Measurements from ENCODE around the gene CD226. TPM values are rescaled to one million over a fixed set of nuclear protein-coding genes. Genes with fewer than 3 reads are reported as not detected.

The CD226 gene
- total RNA-seq, 1 donor from 2014 or later = not detected

DNA sequence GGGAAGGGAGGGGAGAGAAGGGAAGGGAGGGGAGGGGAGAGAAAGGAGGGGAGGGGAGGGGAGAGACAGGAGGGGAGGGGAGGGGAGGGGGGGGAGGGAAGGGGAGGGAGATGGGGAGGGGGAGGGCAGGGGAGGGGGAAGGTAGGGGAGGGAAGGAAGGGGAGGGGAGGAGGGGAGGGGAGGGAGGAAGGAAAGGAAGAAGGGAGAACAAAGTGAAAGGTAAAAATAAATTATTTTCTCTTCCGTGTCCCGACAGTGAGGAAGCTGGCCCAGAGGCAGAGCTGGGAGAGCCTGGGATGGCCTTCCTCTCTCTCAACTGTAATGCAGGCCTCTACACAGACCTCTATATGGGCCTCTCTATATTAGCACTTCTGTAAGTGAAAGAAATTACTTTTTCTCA lies 53.2 kb downstream of the CD226 start:
- no peaks in the 10 kb centered on the region for H3K9me3 ChIP-seq (ENCODE audit: low read depth)
- no peak for TF ChIP-seq EZH2phosphoT487 (IDR thresholded peaks at IDR 0.05)
- TF ChIP-seq EZH2 (IDR thresholded peaks at IDR 0.05) = no peak
- TF ChIP-seq, protein P1, sequence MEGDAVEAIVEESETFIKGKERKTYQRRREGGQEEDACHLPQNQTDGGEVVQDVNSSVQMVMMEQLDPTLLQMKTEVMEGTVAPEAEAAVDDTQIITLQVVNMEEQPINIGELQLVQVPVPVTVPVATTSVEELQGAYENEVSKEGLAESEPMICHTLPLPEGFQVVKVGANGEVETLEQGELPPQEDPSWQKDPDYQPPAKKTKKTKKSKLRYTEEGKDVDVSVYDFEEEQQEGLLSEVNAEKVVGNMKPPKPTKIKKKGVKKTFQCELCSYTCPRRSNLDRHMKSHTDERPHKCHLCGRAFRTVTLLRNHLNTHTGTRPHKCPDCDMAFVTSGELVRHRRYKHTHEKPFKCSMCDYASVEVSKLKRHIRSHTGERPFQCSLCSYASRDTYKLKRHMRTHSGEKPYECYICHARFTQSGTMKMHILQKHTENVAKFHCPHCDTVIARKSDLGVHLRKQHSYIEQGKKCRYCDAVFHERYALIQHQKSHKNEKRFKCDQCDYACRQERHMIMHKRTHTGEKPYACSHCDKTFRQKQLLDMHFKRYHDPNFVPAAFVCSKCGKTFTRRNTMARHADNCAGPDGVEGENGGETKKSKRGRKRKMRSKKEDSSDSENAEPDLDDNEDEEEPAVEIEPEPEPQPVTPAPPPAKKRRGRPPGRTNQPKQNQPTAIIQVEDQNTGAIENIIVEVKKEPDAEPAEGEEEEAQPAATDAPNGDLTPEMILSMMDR (IDR thresholded peaks at IDR 0.05) = no peak
- no peak overlapping the region for H3K4me3 ChIP-seq

GRCh38 chr18:69890558-69890957 lies 57.1 kb downstream of the CD226 start:
- Mint-ChIP-seq H3K9me3 (peaks cover 5% of the 10 kb centered on the region), H3K27ac (no peak overlapping the region), H3K36me3 (no peaks in the 10 kb centered on the region), H3K4me3 (no peak overlapping the region), H3K27me3 (ENCODE audit: insufficient read depth, low read depth) (no peaks in the 10 kb centered on the region), H3K4me1 (peaks cover 5% of the 10 kb centered on the region)
- Histone ChIP-seq H4K20me1 (ENCODE audit: low read depth) (no peaks in the 10 kb centered on the region), H3K79me2 (ENCODE audit: low read depth) (no peaks in the 10 kb centered on the region), H3K4me1 (no peaks in the 10 kb centered on the region), H3K27ac (no peak overlapping the region), H3K9ac (no peak overlapping the region), H3F3A (ENCODE audit: low read depth) (no peaks in the 10 kb centered on the region), H2AFZ (replicated peaks) (no peak overlapping the region), H3K36me3 (no peaks in the 10 kb centered on the region), H3K4me3 (no peak overlapping the region), H3K9me3 (ENCODE audit: low read depth) (no peaks in the 10 kb centered on the region), H3K27me3 (no peaks in the 10 kb centered on the region), H3K4me2 (no peak overlapping the region)
- TF ChIP-seq EZH2phosphoT487 (IDR thresholded peaks at IDR 0.05) (no peak), EZH2 (IDR thresholded peaks at IDR 0.05) (no peak)
- TF ChIP-seq, protein P1 (IDR thresholded peaks at IDR 0.05) = no peak
- no peak for DNase-seq (ENCODE audit: low spot score)

More for the DNA sequence above, 53.2 kb downstream of the CD226 start:
- no peaks in the 10 kb centered on the region for H3K4me1 ChIP-seq
- H3K79me2 ChIP-seq (ENCODE audit: low read depth) = no peaks in the 10 kb centered on the region
- H3K4me2 ChIP-seq = no peak overlapping the region
- no peaks in the 10 kb centered on the region for H3F3A ChIP-seq (ENCODE audit: low read depth)
- Mint-ChIP-seq H3K9me3 (peaks cover 8% of the 10 kb centered on the region), H3K27ac (no peak overlapping the region), H3K27me3 (ENCODE audit: insufficient read depth, low read depth) (no peaks in the 10 kb centered on the region), H3K4me3 (no peak overlapping the region), H3K36me3 (no peaks in the 10 kb centered on the region), H3K4me1 (no peaks in the 10 kb centered on the region)
- DNase-seq (ENCODE audit: low spot score) = no peak
- H3K27me3 ChIP-seq = no peaks in the 10 kb centered on the region
- no peak overlapping the region for H2AFZ ChIP-seq (replicated peaks)
- H3K27ac ChIP-seq = no peak overlapping the region
- no peak overlapping the region for H3K9ac ChIP-seq
- no peaks in the 10 kb centered on the region for H4K20me1 ChIP-seq (ENCODE audit: low read depth)
- H3K36me3 ChIP-seq = no peaks in the 10 kb centered on the region

GRCh38 chr18:69889009-69889408 lies 58.7 kb downstream of the CD226 start:
- no peaks in the 10 kb centered on the region for H3K79me2 ChIP-seq (ENCODE audit: low read depth)
- Mint-ChIP-seq H3K36me3 (no peaks in the 10 kb centered on the region), H3K4me1 (peaks cover 5% of the 10 kb centered on the region), H3K27me3 (ENCODE audit: insufficient read depth, low read depth) (no peaks in the 10 kb centered on the region), H3K9me3 (peaks cover 5% of the 10 kb centered on the region), H3K4me3 (no peak overlapping the region), H3K27ac (no peak overlapping the region)
- H3K27ac ChIP-seq = no peak overlapping the region
- no peak overlapping the region for H3K4me3 ChIP-seq
- H3K27me3 ChIP-seq = no peaks in the 10 kb centered on the region
- DNase-seq (ENCODE audit: low spot score) = no peak
- H3F3A ChIP-seq (ENCODE audit: low read depth) = no peaks in the 10 kb centered on the region
- H3K9me3 ChIP-seq (ENCODE audit: low read depth) = no peaks in the 10 kb centered on the region
- no peaks in the 10 kb centered on the region for H3K36me3 ChIP-seq
- TF ChIP-seq EZH2phosphoT487 (IDR thresholded peaks at IDR 0.05) (no peak), EZH2 (IDR thresholded peaks at IDR 0.05) (no peak)
- TF ChIP-seq, protein P1 (IDR thresholded peaks at IDR 0.05) = no peak
- no peaks in the 10 kb centered on the region for H4K20me1 ChIP-seq (ENCODE audit: low read depth)
- H3K4me1 ChIP-seq = no peaks in the 10 kb centered on the region
- H3K9ac ChIP-seq = no peak overlapping the region
- no peak overlapping the region for H2AFZ ChIP-seq (replicated peaks)
- no peak overlapping the region for H3K4me2 ChIP-seq
